GM12878 (cell line): Measurements from ENCODE around the gene DGKA. TPM values are rescaled to one million over a fixed set of nuclear protein-coding genes. Genes with fewer than 3 reads are reported as not detected.

ENCODE experiments used
- ATF2 ChIP-seq: IDR thresholded peaks from 2 replicates; pipeline ENCODE4 v1.6.1; 2012; ENCODE audit warnings: low read length, inconsistent platforms
- CEBPB ChIP-seq, 2 experiments: fragments of 150-350 bp in 1 of 2; IDR thresholded peaks; 2 replicates each; pipeline ENCODE4 v1.6.1; 2012 to 2014; ENCODE audit warnings: low read depth in 2 of 2, low read length in 2 of 2, borderline replicate concordance in 1 of 2, inconsistent platforms in 1 of 2
- CREB1 ChIP-seq: IDR thresholded peaks from 2 replicates; pipeline ENCODE4 v1.6.1; 2012; ENCODE audit warnings: low read depth, mild to moderate bottlenecking, inconsistent platforms
- EGR1 ChIP-seq, 2 experiments: IDR thresholded peaks; 1 replicate in 1 of 2; 2 replicates in 1 of 2; pipeline ENCODE4 v1.6.1; 2011 to 2012; ENCODE audit warnings: low read depth in 2 of 2, low read length in 2 of 2, borderline replicate concordance in 1 of 2, mild to moderate bottlenecking in 1 of 2, moderate library complexity in 1 of 2
- FOXM1 ChIP-seq: IDR thresholded peaks from 2 replicates; pipeline ENCODE4 v1.6.1; 2012; ENCODE audit warnings: low read depth, mild to moderate bottlenecking, inconsistent platforms, low read length, moderate library complexity
- IKZF1 ChIP-seq: fragments of 450-650 bp; conservative IDR thresholded peaks from 2 replicates; pipeline ENCODE4 v1.6.1; 2017; ENCODE audit warnings: antibody characterized with exemption, mild to moderate bottlenecking
- KDM1A ChIP-seq: fragments of 200-600 bp; sonication (generic); IDR thresholded peaks from 2 replicates; pipeline ENCODE4 v1.6.1; 2016; ENCODE audit warnings: borderline replicate concordance
- MEF2B ChIP-seq: fragments of 450-650 bp; IDR thresholded peaks from 2 replicates; pipeline ENCODE4 v1.6.1; 2018; ENCODE audit warnings: mild to moderate bottlenecking, moderate library complexity; ENCODE audit not compliant: partially characterized antibody, poor library complexity, severe bottlenecking
- NBN ChIP-seq: fragments of 450-650 bp; IDR thresholded peaks from 2 replicates; pipeline ENCODE4 v1.6.1; 2016
- NFIC ChIP-seq: IDR thresholded peaks from 2 replicates; pipeline ENCODE4 v1.6.1; 2012; ENCODE audit warnings: low read depth, mild to moderate bottlenecking, inconsistent platforms, low read length, moderate library complexity
- NFXL1 ChIP-seq: fragments of 450-650 bp; IDR thresholded peaks from 2 replicates; pipeline ENCODE4 v1.6.1; 2017; ENCODE audit warnings: antibody characterized with exemption, mild to moderate bottlenecking, borderline replicate concordance
- PML ChIP-seq: IDR thresholded peaks from 2 replicates; pipeline ENCODE4 v1.6.1; 2012; ENCODE audit warnings: low read length, inconsistent platforms
- POLR2A ChIP-seq: IDR thresholded peaks from 2 replicates; pipeline ENCODE4 v1.6.1; 2011; ENCODE audit warnings: low read depth, mild to moderate bottlenecking, low read length
- POU2F2 ChIP-seq: IDR thresholded peaks from 3 replicates; pipeline ENCODE4 v1.6.1; 2011; ENCODE audit warnings: low read depth, mild to moderate bottlenecking, low read length, borderline replicate concordance
- SMC3 ChIP-seq: IDR thresholded peaks from 2 replicates; pipeline ENCODE4 v1.6.1; 2011; ENCODE audit warnings: low read length, improper control_type of control experiment, borderline replicate concordance
- TCF12 ChIP-seq: IDR thresholded peaks from 2 replicates; pipeline ENCODE4 v1.6.1; 2011; ENCODE audit warnings: low read depth, mild to moderate bottlenecking, low read length
- YY1 ChIP-seq: IDR thresholded peaks from 2 replicates; pipeline ENCODE4 v1.6.1; 2011; ENCODE audit warnings: low read depth, mild to moderate bottlenecking, low read length
- ZBTB33 ChIP-seq: fragments of 450-650 bp; IDR thresholded peaks from 2 replicates; pipeline ENCODE4 v1.6.1; 2017; ENCODE audit warnings: mild to moderate bottlenecking
- ZBTB40 ChIP-seq: fragments of 450-650 bp; IDR thresholded peaks from 2 replicates; pipeline ENCODE4 v1.6.1; 2016; ENCODE audit warnings: mild to moderate bottlenecking, moderate library complexity, borderline replicate concordance
- ZNF24 ChIP-seq: fragments of 450-650 bp; IDR thresholded peaks from 2 replicates; pipeline ENCODE4 v1.6.1; 2017; ENCODE audit warnings: antibody characterized with exemption, mild to moderate bottlenecking
- ZZZ3 ChIP-seq: IDR thresholded peaks from 2 replicates; pipeline ENCODE4 v1.6.1; 2011; ENCODE audit warnings: low read depth; ENCODE audit not compliant: control insufficient read depth, insufficient read length
- polyA plus RNA-seq, 11 experiments: library from polyadenylated mRNA; depleted of rRNA in 4 of 11; unstranded in 6 of 11; stranded (reverse) in 5 of 11; fragments of >200 nt; fragmentation: Nextera tagmentation in 4 of 11; fragmentation: Illumina TruSeq in 1 of 11; extraction: Ambion mirVana in 4 of 11; extraction: Trizol in 1 of 11; gene quantifications; 1 replicate in 1 of 11; 2 replicates in 10 of 11; pipeline versions ENCODE4 v1.2.1 to v1.2.3, GENCODE V29; 2011 to 2016; ENCODE audit warnings: inconsistent platforms in 2 of 11, missing spikeins in 2 of 11, low read depth in 1 of 11
- total RNA-seq, 4 experiments: library from RNA; depleted of rRNA in 3 of 4; stranded (reverse); fragments of >200 nt in 3 of 4; fragmentation: Illumina TruSeq in 1 of 4; extraction: Trizol in 1 of 4; gene quantifications; 2 replicates each; pipeline versions ENCODE4 v1.2.1 to v1.2.3, GENCODE V29; 2013 to 2021
- TF ChIP-seq, protein P1 (sequence below): fragments of 450-650 bp; IDR thresholded peaks from 2 replicates; pipeline ENCODE4 v1.6.1; 2017; ENCODE audit warnings: low read depth, mild to moderate bottlenecking, moderate library complexity

The DGKA gene
- total and polyA plus RNA-seq, 10 of the 15 experiments (the other 5 are each of a cell fraction or from before 2014, with no cell fraction given), result 14.0 to 65.5 (median 37.1) TPM

GRCh38 chr12:55929306-55929791 lies 1.6 kb upstream of the DGKA start (continued):
- peak; percentile 66; the same call in 1 of the 2 replicates for TF ChIP-seq ZBTB40
- peak; percentile 85 for TF ChIP-seq IKZF1
- no peak for TF ChIP-seq ZNF24
- peak; percentile 69; the same call in 1 of the 2 replicates for TF ChIP-seq ATF2
- peak; percentile 54; the same call in 1 of the 2 replicates for TF ChIP-seq CREB1
- peak; percentile 91 for TF ChIP-seq PML
- TF ChIP-seq KDM1A, result no peak
- TF ChIP-seq, protein P1, sequence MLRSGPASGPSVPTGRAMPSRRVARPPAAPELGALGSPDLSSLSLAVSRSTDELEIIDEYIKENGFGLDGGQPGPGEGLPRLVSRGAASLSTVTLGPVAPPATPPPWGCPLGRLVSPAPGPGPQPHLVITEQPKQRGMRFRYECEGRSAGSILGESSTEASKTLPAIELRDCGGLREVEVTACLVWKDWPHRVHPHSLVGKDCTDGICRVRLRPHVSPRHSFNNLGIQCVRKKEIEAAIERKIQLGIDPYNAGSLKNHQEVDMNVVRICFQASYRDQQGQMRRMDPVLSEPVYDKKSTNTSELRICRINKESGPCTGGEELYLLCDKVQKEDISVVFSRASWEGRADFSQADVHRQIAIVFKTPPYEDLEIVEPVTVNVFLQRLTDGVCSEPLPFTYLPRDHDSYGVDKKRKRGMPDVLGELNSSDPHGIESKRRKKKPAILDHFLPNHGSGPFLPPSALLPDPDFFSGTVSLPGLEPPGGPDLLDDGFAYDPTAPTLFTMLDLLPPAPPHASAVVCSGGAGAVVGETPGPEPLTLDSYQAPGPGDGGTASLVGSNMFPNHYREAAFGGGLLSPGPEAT, result peak; percentile 61; the same call in 1 of the 2 replicates
- TF ChIP-seq ZZZ3, result no peak
- TF ChIP-seq POLR2A, result peak; percentile 72
- 0 out of 2 replicates have a peak, but pooled peaks have one; percentile 31 for TF ChIP-seq TCF12
- TF ChIP-seq NFXL1, result no peak
- TF ChIP-seq CEBPB (IDR thresholded peaks at IDR 0.05; ENCODE audit: borderline replicate concordance in 1 of 2, low read depth in 2 of 2, low read length in 2 of 2), result no peak
- TF ChIP-seq FOXM1, result peak; percentile 81; the same call in 1 of the 2 replicates
- peak in 1 of 2 experiments; percentile 75; a peak in 2 of 3 replicates for TF ChIP-seq EGR1 (IDR thresholded peaks at IDR 0.05; ENCODE audit: borderline replicate concordance in 1 of 2, low read depth in 2 of 2, low read length in 2 of 2)
- peak; percentile 53; the same call in 2 of the 3 replicates for TF ChIP-seq POU2F2
- no peak for TF ChIP-seq ZBTB33
- TF ChIP-seq MEF2B, result peak; percentile 52
- peak; percentile 49; the same call in 1 of the 2 replicates for TF ChIP-seq NBN
- TF ChIP-seq YY1, result peak; percentile 70; the same call in 1 of the 2 replicates
- no peak for TF ChIP-seq SMC3
- TF ChIP-seq NFIC, result peak; percentile 93
